GM19438 (cell line): ENCODE results near the gene CLSTN2.

Source experiments
- ATAC-seq: cut with Tn5 transposase; IDR thresholded peaks from one replicate; pipeline ENCODE4 v1.9.1; 2021; ENCODE audit warnings: low read depth; ENCODE audit not compliant: unreplicated experiment

Gene CLSTN2

GRCh38 chr3:140597792-140598191 is 662.8 kb downstream of the CLSTN2 start:
- no peak for ATAC-seq

DNA sequence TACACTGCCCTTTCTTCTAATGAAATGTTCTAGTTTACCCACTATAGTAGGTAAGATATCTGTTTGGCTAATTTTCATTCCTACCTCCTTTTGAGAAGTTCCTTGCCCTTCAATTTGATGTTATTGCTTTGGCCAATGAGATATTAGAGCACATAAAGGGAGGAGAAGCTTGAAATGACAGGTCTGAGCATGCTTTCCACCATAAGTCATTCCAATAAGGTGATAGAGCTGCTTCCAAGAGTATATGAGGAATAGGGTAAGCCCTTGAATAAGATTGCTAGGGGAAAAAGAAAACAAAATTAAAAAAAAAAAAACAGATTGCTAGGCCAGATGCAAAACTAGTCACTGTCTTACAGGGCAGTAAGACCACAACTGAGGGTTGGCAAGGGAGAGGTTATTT is 664.0 kb downstream of the CLSTN2 start:
- ATAC-seq = no peak

- no peak for ATAC-seq
Observed at GRCh38 chr3:140599496-140599895, 664.5 kb downstream of the CLSTN2 start.

- no peak for ATAC-seq
Observed at GRCh38 chr3:140601881-140602280, 666.9 kb downstream of the CLSTN2 start.

DNA sequence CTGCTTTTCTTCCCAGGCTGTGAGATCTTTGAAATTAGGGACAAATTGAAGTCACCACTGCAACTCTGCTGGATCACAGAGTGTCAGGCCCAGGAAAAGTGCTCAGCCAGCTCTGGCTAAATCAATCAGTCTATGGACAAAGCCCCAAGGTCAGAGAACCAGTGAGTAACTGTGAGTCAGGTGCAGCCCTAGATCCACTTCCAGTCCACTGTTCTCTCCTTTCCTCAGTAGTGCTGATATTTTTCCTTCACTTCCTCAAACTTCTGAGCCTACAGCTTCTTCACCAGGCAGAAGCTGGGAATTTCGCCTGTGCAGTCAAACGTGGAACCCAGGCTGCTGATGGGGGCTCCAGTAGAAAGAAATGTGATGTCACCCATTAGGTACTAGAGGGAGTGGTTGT is 667.8 kb downstream of the CLSTN2 start:
- ATAC-seq = no peak

- no peak for ATAC-seq
Observed at GRCh38 chr3:140603766-140604165, 668.8 kb downstream of the CLSTN2 start.

- no peak for ATAC-seq
Observed at GRCh38 chr3:140610544-140610943, 675.6 kb downstream of the CLSTN2 start.

DNA sequence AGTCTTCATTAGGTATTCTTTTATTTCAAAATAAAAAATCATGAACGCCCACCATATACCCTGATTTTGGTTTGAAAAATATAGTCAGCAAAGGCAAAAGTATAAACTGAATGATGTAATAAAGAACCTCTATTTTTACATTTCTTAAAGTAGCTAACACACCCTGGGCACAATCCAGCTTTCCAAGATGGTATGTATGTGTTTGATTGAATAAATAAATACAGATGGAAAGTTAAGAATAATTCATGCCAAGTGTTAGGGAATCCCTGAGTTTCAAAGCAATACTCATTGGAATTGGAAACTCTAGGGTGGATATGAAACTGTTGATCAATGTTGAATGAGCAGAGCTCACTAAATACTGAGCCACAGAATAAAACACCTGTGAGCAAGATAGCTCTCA is 679.0 kb downstream of the CLSTN2 start:
- ATAC-seq = no peak

GRCh38 chr3:140617135-140617534 is 682.1 kb downstream of the CLSTN2 start:
- no peak for ATAC-seq

DNA sequence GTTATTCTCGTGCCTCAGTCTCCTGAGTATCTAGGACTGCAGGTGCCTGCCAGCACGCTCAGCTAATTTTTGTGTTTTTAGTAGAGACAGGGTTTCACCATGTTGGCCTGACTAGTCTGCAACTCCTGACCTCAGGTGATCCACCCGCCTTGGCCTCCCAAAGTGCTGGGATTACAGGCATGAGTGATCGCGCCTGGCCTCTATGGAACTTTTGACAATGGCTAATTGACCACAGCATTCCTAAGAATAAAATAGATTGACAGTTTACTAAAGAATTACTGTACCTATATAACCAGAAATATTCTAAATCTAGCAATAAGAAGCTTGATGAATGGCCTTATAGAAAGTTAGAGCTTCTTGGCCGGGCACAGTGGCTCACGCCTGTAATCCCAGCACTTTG is 691.9 kb downstream of the CLSTN2 start:
- no peak for ATAC-seq
